Measurements from ENCODE around the gene RBM10. TPM values are rescaled to one million over a fixed set of nuclear protein-coding genes. Genes with fewer than 3 reads are reported as not detected.

RBM10 gene
- total RNA-seq, 2 donors from 2014 or later: 30.0 to 67.8 TPM

- H3K27me3 ChIP-seq: no peaks in the 10 kb centered on the region
- H3K36me3 ChIP-seq: peaks cover 35% of the 10 kb centered on the region
- no peak overlapping the region for H3K4me3 ChIP-seq
- TF ChIP-seq, protein P1, sequence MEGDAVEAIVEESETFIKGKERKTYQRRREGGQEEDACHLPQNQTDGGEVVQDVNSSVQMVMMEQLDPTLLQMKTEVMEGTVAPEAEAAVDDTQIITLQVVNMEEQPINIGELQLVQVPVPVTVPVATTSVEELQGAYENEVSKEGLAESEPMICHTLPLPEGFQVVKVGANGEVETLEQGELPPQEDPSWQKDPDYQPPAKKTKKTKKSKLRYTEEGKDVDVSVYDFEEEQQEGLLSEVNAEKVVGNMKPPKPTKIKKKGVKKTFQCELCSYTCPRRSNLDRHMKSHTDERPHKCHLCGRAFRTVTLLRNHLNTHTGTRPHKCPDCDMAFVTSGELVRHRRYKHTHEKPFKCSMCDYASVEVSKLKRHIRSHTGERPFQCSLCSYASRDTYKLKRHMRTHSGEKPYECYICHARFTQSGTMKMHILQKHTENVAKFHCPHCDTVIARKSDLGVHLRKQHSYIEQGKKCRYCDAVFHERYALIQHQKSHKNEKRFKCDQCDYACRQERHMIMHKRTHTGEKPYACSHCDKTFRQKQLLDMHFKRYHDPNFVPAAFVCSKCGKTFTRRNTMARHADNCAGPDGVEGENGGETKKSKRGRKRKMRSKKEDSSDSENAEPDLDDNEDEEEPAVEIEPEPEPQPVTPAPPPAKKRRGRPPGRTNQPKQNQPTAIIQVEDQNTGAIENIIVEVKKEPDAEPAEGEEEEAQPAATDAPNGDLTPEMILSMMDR (IDR thresholded peaks at IDR 0.05): no peak
- H3K27ac ChIP-seq: no peak overlapping the region
- H3K4me1 ChIP-seq: peaks cover 16% of the 10 kb centered on the region
- DNase-seq: no peak
- intact Hi-C loops (cut with DNase I): loop anchor here (10.0 kb wide), 1 partner anchor 327 kb away; no protein-coding TSS in a partner anchor
- no peaks in the 10 kb centered on the region for H3K9me3 ChIP-seq
- H3K9ac ChIP-seq (ENCODE audit: low read depth in 2 of 2, low read length in 2 of 2): no peak overlapping the region
Observed at GRCh38 chrX:47198026-47198686, 53.1 kb downstream of the RBM10 start.

- Histone ChIP-seq H3K27me3 (no peaks in the 10 kb centered on the region), H3K4me1 (peaks cover 16% of the 10 kb centered on the region), H3K4me3 (no peak overlapping the region), H3K36me3 (peaks cover 38% of the 10 kb centered on the region), H3K9ac (ENCODE audit: low read depth in 2 of 2, low read length in 2 of 2) (no peak overlapping the region), H3K9me3 (no peaks in the 10 kb centered on the region), H3K27ac (no peak overlapping the region)
- DNase-seq: no peak
- intact Hi-C loops (cut with DNase I): loop anchor here (10.0 kb wide), 1 partner anchor 326 kb away; no protein-coding TSS in a partner anchor
- TF ChIP-seq, protein P1 (IDR thresholded peaks at IDR 0.05): no peak
Observed at GRCh38 chrX:47198687-47199080, 53.7 kb downstream of the RBM10 start.

GRCh38 chrX:47199286-47199685 lies 54.3 kb downstream of the RBM10 start:
- DNase-seq: no peak
- Histone ChIP-seq H3K36me3 (peaks cover 39% of the 10 kb centered on the region), H3K9me3 (no peaks in the 10 kb centered on the region), H3K9ac (ENCODE audit: low read depth in 2 of 2, low read length in 2 of 2) (no peak overlapping the region), H3K4me3 (no peak overlapping the region), H3K27me3 (no peaks in the 10 kb centered on the region), H3K4me1 (peaks cover 16% of the 10 kb centered on the region), H3K27ac (no peak overlapping the region)
- TF ChIP-seq, protein P1 (IDR thresholded peaks at IDR 0.05): no peak
- intact Hi-C loops (cut with DNase I): loop anchor here (10.0 kb wide), 1 partner anchor 326 kb away; no protein-coding TSS in a partner anchor

DNA sequence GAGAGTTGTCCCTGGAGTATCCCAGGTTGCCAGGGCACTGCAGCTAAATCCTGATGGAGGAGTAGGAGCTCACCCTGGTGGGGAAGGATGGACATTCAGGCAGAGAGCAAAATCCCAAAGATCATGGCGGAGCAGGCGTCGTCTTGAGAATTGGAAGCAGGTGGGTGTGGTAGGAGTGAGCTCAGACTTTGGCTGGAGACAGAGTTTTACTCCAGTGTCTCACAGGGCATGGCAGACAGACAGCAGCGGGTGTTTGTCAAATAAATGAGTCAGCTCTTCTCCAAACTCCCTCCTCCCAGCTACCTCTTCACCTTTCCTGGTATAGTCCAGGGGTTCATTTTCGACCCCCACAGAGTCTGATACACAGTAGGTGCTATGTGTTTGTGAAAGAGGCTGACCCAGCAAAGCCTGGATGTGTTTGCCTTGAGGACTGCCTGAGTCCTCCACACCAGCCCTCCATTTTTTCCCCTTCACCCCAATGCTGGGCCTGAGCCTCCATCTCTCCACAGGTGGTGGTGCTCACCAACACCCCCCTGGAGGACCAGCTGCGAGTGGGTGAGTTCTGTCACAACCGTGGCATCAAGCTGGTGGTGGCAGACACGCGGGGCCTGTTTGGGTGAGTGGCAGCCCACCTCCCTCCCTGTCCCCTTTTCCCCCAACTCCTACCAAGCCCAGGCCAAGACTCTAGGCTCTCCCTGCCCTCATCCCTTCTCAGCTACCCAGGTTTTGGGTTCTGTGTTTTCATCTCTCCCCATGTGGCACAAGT lies 55.5 kb downstream of the RBM10 start:
- TF ChIP-seq, protein P1 (IDR thresholded peaks at IDR 0.05): no peak
- no peak overlapping the region for H3K27ac ChIP-seq
- H3K36me3 ChIP-seq: peaks cover 42% of the 10 kb centered on the region
- H3K4me1 ChIP-seq: peaks cover 8% of the 10 kb centered on the region
- no peak overlapping the region for H3K9ac ChIP-seq (ENCODE audit: low read depth in 2 of 2, low read length in 2 of 2)
- intact Hi-C loops (cut with DNase I): no loop called here
- no peaks in the 10 kb centered on the region for H3K9me3 ChIP-seq
- DNase-seq: peak; percentile 65
- H3K27me3 ChIP-seq: no peaks in the 10 kb centered on the region
- no peak overlapping the region for H3K4me3 ChIP-seq

GRCh38 chrX:47201345-47201944 lies 56.4 kb downstream of the RBM10 start:
- intact Hi-C loops (cut with DNase I): no loop called here

More at GRCh38 chrX:47201345-47201944, 56.4 kb downstream of the RBM10 start:
- Histone ChIP-seq H3K27ac (no peak overlapping the region), H3K27me3 (no peaks in the 10 kb centered on the region), H3K9me3 (no peaks in the 10 kb centered on the region), H3K4me1 (no peaks in the 10 kb centered on the region), H3K36me3 (peaks cover 47% of the 10 kb centered on the region), H3K9ac (ENCODE audit: low read depth in 2 of 2, low read length in 2 of 2) (no peak overlapping the region), H3K4me3 (no peak overlapping the region)
- TF ChIP-seq, protein P1 (IDR thresholded peaks at IDR 0.05): no peak
- DNase-seq: no peak
